GM12801 (cell line): ENCODE measurements around the gene CMTR2.

Source experiments
- TF ChIP-seq, protein P1 (sequence below): IDR thresholded peaks from one replicate; pipeline ENCODE4 v1.5.1; 2011; ENCODE audit warnings: control low read depth; ENCODE audit not compliant: insufficient read length; ENCODE audit errors: extremely low read depth

The CMTR2 gene

DNA sequence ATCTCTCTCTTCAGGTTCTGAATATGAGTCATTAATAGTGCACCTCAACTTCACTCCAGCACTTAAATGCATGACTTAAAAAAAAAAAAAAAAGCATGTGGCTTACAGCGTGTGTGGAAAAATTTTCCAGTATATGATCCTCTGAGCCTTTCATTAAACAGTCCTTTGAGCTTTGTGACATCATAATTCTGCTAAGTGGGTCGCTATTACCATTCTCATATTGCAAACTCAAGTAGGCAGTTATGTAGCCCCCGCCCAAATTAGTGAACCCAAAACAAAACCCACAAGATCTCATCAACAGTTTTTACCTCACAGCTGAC lies 672 bp downstream of the CMTR2 start:
- TF ChIP-seq, protein P1, sequence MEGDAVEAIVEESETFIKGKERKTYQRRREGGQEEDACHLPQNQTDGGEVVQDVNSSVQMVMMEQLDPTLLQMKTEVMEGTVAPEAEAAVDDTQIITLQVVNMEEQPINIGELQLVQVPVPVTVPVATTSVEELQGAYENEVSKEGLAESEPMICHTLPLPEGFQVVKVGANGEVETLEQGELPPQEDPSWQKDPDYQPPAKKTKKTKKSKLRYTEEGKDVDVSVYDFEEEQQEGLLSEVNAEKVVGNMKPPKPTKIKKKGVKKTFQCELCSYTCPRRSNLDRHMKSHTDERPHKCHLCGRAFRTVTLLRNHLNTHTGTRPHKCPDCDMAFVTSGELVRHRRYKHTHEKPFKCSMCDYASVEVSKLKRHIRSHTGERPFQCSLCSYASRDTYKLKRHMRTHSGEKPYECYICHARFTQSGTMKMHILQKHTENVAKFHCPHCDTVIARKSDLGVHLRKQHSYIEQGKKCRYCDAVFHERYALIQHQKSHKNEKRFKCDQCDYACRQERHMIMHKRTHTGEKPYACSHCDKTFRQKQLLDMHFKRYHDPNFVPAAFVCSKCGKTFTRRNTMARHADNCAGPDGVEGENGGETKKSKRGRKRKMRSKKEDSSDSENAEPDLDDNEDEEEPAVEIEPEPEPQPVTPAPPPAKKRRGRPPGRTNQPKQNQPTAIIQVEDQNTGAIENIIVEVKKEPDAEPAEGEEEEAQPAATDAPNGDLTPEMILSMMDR: no peak

DNA sequence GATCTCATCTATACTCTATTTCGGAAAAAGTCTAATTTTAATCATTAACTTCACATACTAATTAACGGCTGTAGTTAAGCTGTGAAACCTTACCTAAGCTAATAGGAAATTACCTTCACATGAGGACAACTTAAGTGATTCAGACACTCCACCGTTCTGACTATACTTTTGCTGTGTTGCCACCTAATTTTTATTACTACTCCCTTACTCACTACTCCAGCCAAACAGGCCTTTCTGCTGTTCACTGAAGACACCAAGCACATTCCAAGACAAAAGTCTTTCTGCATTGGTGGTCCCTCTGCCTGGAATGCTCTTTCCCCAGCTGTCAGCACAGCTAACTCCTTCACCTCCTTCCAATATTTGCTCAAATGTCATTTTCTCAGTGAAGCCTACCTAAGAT lies 1.3 kb downstream of the CMTR2 start:
- TF ChIP-seq, protein P1: no peak

DNA sequence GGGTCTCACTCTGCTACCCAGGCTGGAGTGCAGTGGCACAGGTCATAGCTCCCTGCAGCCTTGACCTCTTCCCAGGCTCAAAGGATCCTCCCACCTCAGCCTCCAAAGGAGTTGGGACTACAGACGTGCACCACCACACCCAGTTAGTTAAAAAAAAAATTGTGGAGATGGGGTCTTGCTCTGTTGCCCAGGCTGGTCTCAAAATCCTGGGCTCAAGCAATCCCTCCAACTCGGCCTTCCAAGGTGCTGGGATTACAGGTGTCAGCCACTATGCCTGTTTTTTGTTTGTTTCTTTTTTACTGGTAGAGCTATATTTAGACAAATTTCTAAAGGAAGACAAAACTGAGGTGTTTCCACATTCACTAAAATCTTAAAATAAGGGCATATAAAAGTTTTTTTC lies 1.7 kb downstream of the CMTR2 start:
- TF ChIP-seq, protein P1: no peak

DNA sequence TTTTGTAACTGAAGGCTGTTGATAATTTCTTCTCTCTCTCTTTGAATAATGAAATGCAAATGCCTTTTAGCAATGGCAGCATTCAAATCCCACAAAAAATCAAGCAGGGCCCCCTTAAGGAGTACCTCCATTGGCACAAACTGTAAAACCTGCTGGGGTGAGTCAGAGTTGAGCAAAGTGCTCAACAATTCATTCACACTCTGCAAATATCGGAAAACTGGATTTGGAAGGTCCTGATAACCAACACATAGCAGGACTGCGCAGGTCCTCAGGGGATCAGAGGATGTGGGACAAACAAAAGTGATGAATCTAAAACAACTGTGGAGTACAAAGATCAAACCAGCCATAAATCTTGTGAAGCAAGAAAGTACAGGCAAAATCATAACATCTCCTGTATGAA lies 5.6 kb downstream of the CMTR2 start:
- TF ChIP-seq, protein P1: no peak

DNA sequence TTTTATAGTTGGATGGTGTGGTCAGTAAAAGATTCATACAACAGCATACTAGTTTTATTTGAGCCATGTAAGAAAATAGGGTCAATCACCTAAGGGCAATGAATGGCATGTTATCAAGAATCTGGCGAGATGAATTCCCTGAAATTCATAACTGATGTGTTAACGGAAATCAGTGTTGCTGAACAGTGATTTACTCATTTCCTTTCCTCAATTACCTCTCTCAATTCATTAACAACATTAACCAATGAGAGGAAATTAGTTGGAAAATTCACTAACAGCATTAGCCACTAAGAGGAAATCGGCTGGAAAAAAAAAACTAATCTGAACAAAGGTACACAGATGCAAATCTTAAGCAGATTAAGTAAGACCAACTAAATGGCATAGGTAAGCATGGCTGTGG lies 6.3 kb downstream of the CMTR2 start:
- TF ChIP-seq, protein P1: no peak

DNA sequence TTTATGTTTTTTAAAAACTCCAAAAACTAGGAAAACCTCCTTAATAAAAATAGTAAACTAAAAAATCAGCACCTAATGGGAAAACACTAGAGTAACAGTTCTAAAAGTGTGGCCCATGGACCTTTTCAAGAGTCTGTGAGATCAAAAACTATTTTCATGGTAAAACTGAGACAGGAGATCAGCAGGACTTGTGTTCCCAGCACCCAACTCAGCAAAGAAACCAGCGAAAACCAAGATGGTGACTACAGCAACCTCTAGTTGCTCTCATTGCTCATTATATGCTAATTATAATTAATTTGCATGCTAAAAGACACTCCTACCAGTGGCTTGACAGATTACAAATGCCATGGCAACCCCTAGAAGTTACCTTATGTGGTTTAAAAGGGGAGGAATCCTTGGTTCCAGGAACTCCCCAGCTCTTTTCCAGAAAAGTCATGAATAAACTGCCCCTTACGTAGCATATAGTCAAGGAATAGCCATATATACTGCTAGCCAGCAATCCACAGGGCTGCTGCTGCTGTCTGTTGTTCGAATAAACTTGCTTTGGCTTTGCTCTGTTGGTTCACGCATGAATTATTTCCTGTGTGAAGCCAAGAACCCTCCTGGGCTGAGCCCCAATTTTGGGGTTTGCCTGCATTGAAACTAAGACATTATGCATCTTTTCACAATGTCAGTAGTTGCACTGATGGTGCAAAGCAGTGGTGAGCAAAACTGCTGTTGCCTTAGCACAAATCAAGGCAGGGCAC lies 12.4 kb downstream of the CMTR2 start:
- TF ChIP-seq, protein P1: no peak

DNA sequence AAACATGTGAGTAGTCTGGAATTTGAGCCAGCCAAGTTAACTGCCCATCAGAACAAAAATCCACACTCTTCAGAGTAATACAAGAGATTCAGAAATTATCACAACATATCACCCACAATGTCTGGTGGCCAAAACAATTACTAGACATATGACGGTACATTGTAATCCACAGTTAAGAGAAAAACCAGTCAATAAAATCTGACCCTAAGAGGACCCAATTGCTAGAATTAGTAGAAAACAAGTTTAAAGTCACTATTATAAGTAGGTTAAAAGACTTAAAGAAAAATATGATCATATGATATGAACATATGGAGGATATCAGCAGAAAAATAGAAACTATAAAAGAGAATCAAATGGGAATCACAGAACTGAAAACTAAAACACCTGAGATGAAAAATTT lies 15.8 kb downstream of the CMTR2 start:
- TF ChIP-seq, protein P1: no peak
